K562 (cell line): Measurements from ENCODE around the gene IRAK3. TPM values are rescaled to one million over a fixed set of nuclear protein-coding genes. Genes with fewer than 3 reads are reported as not detected.

Experiments used
- LEF1 ChIP-seq: fragments of 450-650 bp; IDR thresholded peaks from 2 replicates; pipeline ENCODE4 v1.6.1; 2016; ENCODE audit warnings: mild to moderate bottlenecking
- NFE2 ChIP-seq: IDR thresholded peaks from 2 replicates; pipeline ENCODE4 v1.6.1; 2014; ENCODE audit warnings: antibody characterized with exemption, low read depth
- NFE2L1 ChIP-seq: fragments of 450-650 bp; IDR thresholded peaks from 2 replicates; pipeline ENCODE4 v1.6.1; 2016; ENCODE audit warnings: missing genetic modification characterization, low read depth, mild to moderate bottlenecking, missing compliant biosample characterization, moderate library complexity, borderline replicate concordance
- SP2 ChIP-seq: IDR thresholded peaks from 2 replicates; pipeline ENCODE4 v1.6.1; 2011; ENCODE audit warnings: mild to moderate bottlenecking, low read depth, low read length, moderate library complexity; ENCODE audit not compliant: poor library complexity, severe bottlenecking; ENCODE audit errors: extremely low read depth
- SRSF7 ChIP-seq: fragments of 200-400 bp; formaldehyde crosslinking; optimal IDR thresholded peaks from 2 replicates; pipeline ENCODE3; 2017; ENCODE audit warnings: mild to moderate bottlenecking, low read depth, low read length
- TAF15 ChIP-seq: fragments of 200-400 bp; formaldehyde crosslinking; IDR thresholded peaks from 2 replicates; pipeline ENCODE4 v1.6.1; 2017; ENCODE audit warnings: mild to moderate bottlenecking, low read depth, low read length, moderate library complexity
- TBP ChIP-seq: optimal IDR thresholded peaks from 2 replicates; pipeline ENCODE3; 2011; ENCODE audit warnings: low read depth, low read length, improper control_type of control experiment
- TCF7 ChIP-seq: sonication (generic); IDR thresholded peaks from 2 replicates; pipeline ENCODE4 v1.6.1; 2016; ENCODE audit warnings: antibody characterized with exemption, borderline replicate concordance
- ZNF311 ChIP-seq: fragments of 250-450 bp; sonication (Bioruptor Pico); IDR thresholded peaks from 2 replicates; pipeline ENCODE4 v1.4.0; 2020; ENCODE audit warnings: mild to moderate bottlenecking, moderate library complexity
- polyA plus RNA-seq, 8 experiments: library from polyadenylated mRNA; depleted of rRNA in 4 of 8; stranded (reverse) in 5 of 8; unstranded in 3 of 8; fragments of >200 nt; fragmentation: Nextera tagmentation in 2 of 8; fragmentation: Illumina TruSeq in 1 of 8; extraction: Ambion mirVana in 2 of 8; extraction: Trizol in 1 of 8; gene quantifications; 2 replicates each; pipeline versions ENCODE4 v1.2.1 to v1.2.3, GENCODE V29; 2011 to 2014; ENCODE audit warnings: inconsistent platforms in 1 of 8, missing spikeins in 1 of 8
- total RNA-seq, 7 experiments: library from RNA; depleted of rRNA in 6 of 7; stranded (reverse); fragments of >200 nt in 6 of 7; fragmentation: Illumina TruSeq in 2 of 7; extraction: Trizol in 2 of 7; gene quantifications; 2 replicates each; pipeline versions ENCODE4 v1.2.1 to v1.2.3, GENCODE V29; 2011 to 2021; ENCODE audit warnings: low replicate concordance in 1 of 7
- TF ChIP-seq, protein P1 (sequence below), 2 experiments: fragments of 250-450 bp in 1 of 2; fragments of 450-650 bp in 1 of 2; sonication (Bioruptor Pico) in 1 of 2; IDR thresholded peaks; 2 replicates each; pipeline versions ENCODE4 v1.6.1 to v1.8.0; 2016 to 2021; ENCODE audit warnings: mild to moderate bottlenecking in 2 of 2, moderate library complexity in 2 of 2, missing compliant biosample characterization in 1 of 2, missing genetic modification characterization in 1 of 2
- TF ChIP-seq, protein P2 (sequence below): fragments of 250-450 bp; sonication (Bioruptor Pico); IDR thresholded peaks from 2 replicates; pipeline ENCODE4 v1.5.0; 2021; ENCODE audit warnings: mild to moderate bottlenecking, borderline replicate concordance

IRAK3 gene
- total and polyA plus RNA-seq, 9 of the 15 experiments (the other 6 are each of a cell fraction or from before 2014, with no cell fraction given), result 0.06 to 0.09 (median 0.07) TPM; not detected in 6

DNA sequence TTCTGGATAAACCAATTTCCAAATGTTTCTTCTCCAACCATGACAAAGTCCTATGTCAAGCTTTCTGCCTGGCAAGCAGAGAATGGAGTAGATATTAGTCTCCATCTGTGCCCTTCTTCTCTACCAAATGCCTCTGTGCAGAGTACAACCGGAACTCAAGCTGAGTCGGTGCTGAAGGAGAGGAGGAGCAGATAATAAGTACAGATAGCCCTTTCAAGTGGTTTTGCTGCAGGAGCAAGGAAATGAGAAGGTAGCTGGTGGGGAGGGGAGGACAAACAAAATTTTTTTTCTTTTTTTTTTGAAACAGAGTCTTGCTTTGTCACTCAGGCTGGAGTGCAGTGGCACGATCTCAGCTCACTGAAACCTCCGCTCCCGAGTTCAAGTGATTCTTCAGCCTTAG is 99.1 kb downstream of the IRAK3 start (continued):
- TF ChIP-seq, protein P1, sequence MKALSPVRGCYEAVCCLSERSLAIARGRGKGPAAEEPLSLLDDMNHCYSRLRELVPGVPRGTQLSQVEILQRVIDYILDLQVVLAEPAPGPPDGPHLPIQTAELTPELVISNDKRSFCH (CRISPR knock-in tag; IDR thresholded peaks at IDR 0.05), result no peak
- TF ChIP-seq, protein P1 (tag; IDR thresholded peaks at IDR 0.05), result no peak
- TF ChIP-seq TAF15, result no peak
- no peak for TF ChIP-seq TBP
- peak; percentile 12; the same call in 1 of the 2 replicates for TF ChIP-seq NFE2
- peak; percentile 97 for TF ChIP-seq TCF7
- TF ChIP-seq, protein P2, sequence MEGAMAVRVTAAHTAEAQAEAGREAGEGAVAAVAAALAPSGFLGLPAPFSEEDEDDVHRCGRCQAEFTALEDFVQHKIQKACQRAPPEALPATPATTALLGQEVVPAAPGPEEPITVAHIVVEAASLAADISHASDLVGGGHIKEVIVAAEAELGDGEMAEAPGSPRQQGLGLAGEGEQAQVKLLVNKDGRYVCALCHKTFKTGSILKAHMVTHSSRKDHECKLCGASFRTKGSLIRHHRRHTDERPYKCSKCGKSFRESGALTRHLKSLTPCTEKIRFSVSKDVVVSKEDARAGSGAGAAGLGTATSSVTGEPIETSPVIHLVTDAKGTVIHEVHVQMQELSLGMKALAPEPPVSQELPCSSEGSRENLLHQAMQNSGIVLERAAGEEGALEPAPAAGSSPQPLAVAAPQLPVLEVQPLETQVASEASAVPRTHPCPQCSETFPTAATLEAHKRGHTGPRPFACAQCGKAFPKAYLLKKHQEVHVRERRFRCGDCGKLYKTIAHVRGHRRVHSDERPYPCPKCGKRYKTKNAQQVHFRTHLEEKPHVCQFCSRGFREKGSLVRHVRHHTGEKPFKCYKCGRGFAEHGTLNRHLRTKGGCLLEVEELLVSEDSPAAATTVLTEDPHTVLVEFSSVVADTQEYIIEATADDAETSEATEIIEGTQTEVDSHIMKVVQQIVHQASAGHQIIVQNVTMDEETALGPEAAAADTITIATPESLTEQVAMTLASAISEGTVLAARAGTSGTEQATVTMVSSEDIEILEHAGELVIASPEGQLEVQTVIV (CRISPR knock-in tag), result no peak
- TF ChIP-seq NFE2L1, result no peak
- no peak for TF ChIP-seq ZNF311
- TF ChIP-seq SP2, result no peak
- peak; percentile 58; the same call in 1 of the 2 replicates for TF ChIP-seq LEF1
- no peak for TF ChIP-seq SRSF7
